HG03457 (cell line): ENCODE data around the gene RPN2.

Source experiments
- ATAC-seq: cut with Tn5 transposase; IDR thresholded peaks from one replicate; pipeline ENCODE4 v1.9.1; 2021; ENCODE audit warnings: moderate number of reproducible peaks; ENCODE audit not compliant: unreplicated experiment

RPN2 gene

DNA sequence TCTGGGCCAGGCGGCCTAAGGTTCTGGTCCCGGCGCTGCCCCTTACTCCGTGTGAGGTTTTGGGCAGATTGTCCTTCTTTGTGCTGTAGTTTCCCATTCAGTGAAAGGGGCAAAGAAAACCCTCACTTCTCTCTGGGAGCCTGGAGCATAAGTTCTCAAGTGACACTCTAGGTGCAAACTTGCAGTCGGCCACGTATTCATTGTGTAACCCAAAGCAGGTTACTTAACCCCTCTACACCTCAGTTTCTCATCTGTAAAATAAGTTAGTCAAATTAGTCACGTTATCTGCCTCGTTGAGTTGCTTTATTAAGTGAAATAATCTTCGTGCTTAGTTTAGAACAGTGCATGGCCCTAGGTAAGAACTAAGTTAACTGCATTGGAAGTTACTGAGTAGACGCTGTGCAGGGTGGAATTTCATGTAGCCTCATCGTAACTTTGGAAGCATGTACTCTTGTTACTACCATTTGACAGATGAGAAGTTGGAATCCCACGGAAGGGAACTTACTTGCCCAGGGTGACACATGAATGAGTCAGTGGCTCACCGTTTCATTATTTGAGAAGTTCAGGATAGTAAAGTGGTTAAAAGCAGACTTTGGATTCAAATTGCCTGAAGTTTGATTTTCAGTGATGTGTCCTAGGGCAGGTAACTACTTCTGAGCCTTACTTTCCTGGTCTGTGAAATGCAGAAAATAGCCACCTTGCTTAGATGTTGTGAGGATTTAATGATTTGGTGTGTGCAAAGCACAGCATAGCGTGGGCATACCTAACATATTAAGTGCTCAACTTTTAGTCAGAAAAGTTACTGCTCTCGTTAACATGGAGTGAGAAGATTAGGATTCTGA is 774 bp downstream of the RPN2 start:
- no peak for ATAC-seq

DNA sequence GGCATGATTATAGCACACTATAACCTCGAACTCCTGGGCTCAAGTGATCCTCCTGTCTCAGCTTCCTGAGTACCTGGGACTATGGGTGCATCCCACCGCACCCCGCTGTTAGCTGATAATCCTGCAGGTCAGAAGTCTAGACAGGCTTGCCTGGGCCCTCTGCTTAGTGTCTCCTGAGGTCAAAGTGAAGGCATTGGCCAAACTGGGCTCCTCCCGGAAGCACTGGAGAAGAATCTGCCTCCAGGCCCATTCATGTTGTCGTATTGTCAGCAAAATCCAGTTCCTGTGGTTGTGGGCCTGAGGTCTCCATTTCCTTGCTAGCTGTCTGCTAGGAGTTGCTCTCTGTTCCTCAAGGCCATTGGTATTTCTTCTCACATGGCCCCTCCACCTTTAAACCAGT is 6.6 kb downstream of the RPN2 start:
- no peak for ATAC-seq

GRCh38 chr20:37188787-37189186 is 9.7 kb downstream of the RPN2 start:
- ATAC-seq = no peak

- no peak for ATAC-seq
Observed at GRCh38 chr20:37189416-37190016, 10.4 kb downstream of the RPN2 start.

GRCh38 chr20:37190354-37191112 is 11.4 kb downstream of the RPN2 start:
- ATAC-seq = no peak

DNA sequence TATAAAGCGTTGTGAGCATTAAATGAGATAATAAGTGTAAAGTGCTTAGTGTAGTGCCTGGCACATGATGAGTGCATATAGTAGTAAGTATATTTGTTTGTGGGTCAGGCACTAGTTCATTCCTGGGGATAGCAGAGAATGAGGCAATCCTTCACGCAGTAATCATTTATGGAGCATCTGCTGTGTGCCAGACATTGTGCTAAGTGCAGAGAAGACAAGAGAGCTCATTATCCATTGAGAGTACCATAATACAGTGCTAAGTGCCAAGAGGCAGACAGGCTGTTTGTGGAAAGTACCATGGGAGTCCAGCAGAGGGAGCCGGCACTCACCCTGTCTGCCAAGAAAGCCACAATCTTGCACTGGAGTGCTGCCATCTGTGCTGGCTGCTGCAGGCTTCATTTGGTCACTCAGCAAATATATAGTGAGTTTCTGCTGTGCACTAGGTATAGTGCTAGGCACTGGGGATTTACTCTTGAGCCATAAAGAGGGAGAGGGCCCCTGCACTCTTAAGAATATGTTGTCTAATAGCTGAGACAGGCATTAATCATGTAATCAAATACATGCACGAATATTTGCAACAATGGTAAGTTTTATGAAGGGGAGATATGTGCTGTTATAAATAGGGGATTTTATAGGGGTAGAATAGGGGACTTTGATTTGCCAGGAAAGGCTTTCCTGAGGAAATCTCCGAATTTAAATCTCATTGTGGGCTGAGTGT is 13.2 kb downstream of the RPN2 start:
- no peak for ATAC-seq

- ATAC-seq = no peak
Observed at GRCh38 chr20:37193226-37193625, 14.1 kb downstream of the RPN2 start.

GRCh38 chr20:37193821-37194220 is 14.7 kb downstream of the RPN2 start:
- ATAC-seq = no peak

GRCh38 chr20:37194621-37195417 is 15.7 kb downstream of the RPN2 start:
- no peak for ATAC-seq

DNA sequence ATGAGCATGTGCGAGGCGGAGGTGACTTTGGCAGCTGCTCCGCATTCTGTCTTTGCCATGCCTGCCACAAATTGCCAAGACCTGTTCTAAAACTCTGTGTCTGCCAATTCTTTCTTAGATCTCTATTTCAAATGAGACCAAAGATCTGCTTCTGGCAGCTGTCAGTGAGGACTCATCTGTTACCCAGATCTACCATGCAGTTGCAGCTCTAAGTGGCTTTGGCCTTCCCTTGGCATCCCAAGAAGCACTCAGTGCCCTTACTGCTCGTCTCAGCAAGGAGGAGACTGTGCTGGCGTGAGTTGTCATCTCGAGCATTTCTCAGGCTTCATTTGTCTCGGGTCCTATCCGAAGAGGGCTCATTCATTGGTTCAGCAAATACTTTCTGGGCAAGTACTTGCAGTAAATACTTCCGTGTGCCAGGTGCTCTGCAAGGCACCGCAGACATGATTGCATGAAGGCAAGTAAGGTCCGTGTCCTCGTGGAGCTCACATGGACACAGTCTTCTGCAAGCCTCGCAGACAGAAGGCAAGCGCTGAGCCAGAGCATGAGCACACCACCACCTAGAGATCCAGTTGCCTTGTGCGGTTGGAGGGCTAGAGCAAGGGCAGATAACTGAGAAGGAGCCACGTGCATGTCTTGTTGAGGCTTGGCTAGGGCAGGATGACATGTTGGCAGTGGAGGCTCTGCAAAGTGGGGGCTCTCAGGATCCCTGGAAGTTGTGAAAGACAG is 20.0 kb downstream of the RPN2 start:
- no peak for ATAC-seq

DNA sequence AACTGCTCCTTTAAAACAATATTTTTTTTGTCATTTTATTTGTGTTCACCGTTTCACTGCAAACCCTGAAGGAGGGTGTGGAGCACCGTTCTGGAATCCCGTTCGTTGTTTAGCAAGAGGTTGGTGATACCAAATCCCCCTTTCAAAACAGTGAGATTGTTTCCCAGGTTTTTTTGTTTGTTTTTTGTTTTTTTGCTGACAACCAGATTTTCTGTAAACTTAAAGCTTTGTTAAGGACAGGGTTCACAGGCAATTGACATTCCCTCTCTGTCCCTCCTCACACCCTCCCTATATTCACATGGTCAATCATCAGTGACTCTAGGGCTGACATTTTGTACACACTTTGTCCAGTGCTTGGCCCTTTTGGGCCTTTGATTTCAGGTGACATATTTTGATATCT is 21.2 kb downstream of the RPN2 start:
- ATAC-seq = no peak

DNA sequence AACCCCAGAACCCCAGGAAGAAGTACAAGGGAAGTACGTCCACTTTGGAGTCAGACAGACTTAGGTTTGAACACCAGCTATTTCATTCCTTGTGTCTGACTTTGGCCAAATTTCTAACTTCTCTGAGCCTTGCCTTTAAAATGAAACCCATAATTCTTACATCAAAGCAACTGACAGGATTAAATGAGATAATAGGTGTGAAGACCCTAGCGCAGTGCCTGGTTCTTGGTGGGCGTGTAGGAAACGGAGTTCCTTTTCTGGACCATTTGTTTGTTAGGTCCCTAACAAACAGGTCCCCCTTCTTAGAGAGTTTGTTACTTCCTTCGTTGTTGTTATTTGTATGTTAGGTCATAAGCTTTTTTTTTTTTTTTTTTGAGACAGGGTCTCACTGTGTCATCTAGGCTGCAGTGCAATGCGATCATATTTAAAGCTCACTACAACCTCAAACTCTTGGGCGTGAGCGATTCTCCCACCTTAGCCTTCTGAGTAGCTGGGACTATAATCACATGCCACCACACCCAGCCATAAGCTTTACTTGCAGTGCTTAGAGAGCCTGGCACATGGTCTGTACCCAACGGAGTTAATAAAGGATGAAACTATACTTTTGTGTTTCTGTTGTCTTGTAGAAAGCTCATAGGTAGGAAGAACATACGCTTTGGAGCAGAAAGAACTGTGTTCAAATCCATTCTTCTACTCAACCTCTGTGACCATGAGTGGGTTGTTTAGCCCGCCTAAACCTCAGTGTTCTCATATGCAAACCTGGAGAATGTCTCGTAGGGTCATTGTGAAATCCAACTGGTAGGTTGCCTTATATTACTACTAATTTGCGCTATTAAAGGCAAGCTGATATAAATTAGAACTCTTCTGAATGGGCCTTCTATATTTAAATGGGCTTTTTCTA is 22.0 kb downstream of the RPN2 start:
- no peak for ATAC-seq

DNA sequence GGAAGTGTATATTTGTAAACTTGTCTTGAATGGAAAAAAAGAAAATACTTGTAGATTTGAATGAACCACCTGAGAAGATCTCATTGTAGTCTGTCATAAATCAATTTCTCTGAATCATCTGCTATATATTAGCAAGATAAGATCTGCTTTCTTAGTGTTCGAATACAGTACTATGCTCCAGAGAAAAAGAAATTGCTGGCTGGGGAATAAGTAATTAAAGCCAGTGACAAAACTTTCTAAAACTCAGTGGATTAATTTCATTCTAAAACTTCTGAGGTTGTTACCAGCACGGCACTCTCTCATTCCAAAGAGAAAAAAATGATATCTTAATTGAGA is 22.7 kb downstream of the RPN2 start:
- no peak for ATAC-seq

DNA sequence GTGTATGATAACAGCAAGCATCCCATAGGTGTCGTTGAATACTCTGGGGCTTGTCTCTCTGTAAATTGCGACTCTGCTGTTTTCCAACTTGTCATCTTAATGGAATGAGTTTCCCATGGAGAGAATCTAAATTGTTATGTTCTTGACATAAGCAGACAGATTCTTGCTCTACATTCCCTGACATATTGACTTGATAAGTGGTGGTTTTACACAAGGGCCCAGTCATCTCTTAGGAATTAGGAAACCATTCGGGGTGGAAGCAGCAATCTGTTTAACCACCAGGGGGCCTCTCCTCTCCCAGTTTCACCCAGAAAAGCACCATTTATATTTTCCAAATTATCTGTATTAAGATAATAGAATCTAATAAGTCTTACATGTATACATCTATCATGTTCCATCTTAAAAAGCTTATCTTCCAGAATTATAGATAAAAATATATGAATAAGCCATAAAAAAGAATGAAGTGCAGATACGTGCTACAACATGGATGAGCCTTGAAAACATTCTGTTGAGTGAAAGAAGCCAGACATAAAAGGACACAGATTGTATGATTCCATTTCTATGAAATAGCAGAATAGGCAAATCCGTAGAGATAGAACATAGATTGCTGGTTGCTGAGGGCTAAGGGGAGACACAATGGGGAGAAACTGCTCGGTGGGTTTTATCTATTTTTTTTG is 23.3 kb downstream of the RPN2 start:
- ATAC-seq = no peak

- no peak for ATAC-seq
Observed at GRCh38 chr20:37204056-37204455, 24.9 kb downstream of the RPN2 start.

DNA sequence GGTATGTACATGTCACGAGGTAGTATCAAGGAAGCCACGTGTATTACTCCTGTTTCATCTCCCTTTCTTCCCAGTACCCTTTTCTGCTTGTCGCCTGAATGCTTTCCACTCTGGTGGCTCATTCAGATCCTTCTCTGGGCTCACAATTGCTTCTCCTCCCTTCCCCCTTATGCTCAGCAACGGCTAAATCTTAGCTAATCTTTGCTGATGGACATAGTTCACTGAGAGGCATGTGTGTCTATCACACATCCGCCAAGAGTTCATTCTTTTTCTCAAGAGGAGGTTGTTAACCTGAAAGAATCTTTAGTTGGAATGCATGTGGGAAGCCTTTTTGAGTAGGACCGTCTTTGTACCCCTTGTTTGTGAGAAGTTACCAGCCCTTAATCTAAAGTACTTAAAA is 26.0 kb downstream of the RPN2 start:
- no peak for ATAC-seq

DNA sequence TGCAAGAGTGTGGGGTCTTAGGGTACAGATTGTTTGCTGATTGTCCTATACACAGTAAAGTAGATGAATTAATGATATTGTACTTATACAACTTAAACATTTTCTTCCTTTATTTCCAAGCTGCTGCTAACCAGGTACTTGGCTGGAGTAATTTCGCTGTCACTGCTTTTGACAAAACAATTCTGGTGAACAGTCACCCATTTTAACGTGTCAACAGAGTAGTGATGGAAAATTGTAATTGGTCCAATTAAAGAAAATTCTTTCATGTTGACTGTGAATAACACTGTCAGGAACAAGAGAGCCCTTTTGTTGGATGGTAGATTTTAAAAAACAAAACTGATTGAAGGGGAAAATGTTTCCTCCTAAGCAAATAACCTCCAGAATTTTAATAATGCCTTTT is 26.7 kb downstream of the RPN2 start:
- ATAC-seq = no peak

DNA sequence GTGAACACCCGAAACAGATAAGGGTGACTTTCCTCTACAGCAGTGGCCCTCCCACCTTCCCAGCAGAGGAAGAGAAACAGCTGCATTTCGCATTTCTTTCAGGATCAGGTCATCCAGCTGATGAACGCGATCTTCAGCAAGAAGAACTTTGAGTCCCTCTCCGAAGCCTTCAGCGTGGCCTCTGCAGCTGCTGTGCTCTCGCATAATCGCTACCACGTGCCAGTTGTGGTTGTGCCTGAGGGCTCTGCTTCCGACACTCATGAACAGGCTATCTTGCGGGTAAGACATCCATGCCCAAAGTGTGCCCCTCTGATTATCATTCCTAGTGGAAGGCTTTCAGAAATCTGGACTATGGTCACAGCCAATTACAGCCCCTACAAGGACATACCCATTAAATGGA is 28.0 kb downstream of the RPN2 start:
- ATAC-seq = no peak
